BLaER1 treated with 17β-estradiol and CSF1 and Interleukin-3, amounts not matched to agents 10 nM and 100 nM (cell line): ENCODE measurements around the gene WDR86.

Source experiments
- H3K27ac ChIP-seq, 11 experiments: shearing (Covaris generic); formaldehyde crosslinking; 2 replicates each; pipeline ENCODE4 v1.8.1; 2022
- H3K27me3 ChIP-seq, 11 experiments: shearing (Covaris generic); formaldehyde crosslinking; 2 replicates each; pipeline ENCODE4 v1.8.1; 2022
- H3K36me3 ChIP-seq, 11 experiments: shearing (Covaris generic); formaldehyde crosslinking; 2 replicates each; pipeline ENCODE4 v1.8.1; 2022
- H3K4me1 ChIP-seq, 10 experiments: shearing (Covaris generic); formaldehyde crosslinking; 2 replicates each; pipeline ENCODE4 v1.8.1; 2022
- H3K4me2 ChIP-seq, 11 experiments: shearing (Covaris generic); formaldehyde crosslinking; 2 replicates each; pipeline ENCODE4 v1.8.1; 2022
- H3K4me3 ChIP-seq, 10 experiments: shearing (Covaris generic); formaldehyde crosslinking; 2 replicates each; pipeline ENCODE4 v1.8.1; 2022
- H3K9ac ChIP-seq, 11 experiments: shearing (Covaris generic); formaldehyde crosslinking; 2 replicates each; pipeline ENCODE4 v1.8.1; 2022
- H3K9me3 ChIP-seq, 11 experiments: shearing (Covaris generic); formaldehyde crosslinking; replicated peaks in 1 of 11; 2 replicates each; pipeline ENCODE4 v1.8.1; 2022
- H4K20me1 ChIP-seq, 11 experiments: shearing (Covaris generic); formaldehyde crosslinking; 2 replicates each; pipeline ENCODE4 v1.8.1; 2022
- Cebpa-rat ChIP-seq, 11 experiments: shearing (Covaris generic); IDR thresholded peaks; 2 replicates each; pipeline ENCODE4 v1.8.1; 2022

WDR86 gene

DNA sequence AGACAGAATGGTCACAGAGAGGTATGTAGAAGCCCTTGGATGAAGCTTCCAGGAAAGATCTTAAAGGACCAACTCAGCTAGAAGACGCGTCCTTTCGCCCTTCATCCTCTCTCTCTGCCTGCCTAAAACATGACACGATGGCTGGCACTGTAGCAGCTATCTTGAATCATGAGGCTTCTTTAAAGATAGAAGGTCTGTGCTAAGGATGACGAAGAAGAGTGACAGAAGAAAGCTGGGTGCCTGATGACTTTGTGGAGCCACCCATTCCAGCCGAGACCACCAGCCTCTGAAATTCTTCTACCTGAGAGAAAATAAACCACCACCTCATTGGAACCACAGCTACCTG is 25.5 kb downstream of the WDR86 start:
- H3K4me2 ChIP-seq: no peak overlapping the region
- no peak overlapping the region for H3K27ac ChIP-seq
- H4K20me1 ChIP-seq: peaks cover 0 to 63% (median 20%) of the 10 kb centered on the region in 11 experiments; a peak in 16 of 22 replicates
- H3K4me1 ChIP-seq: peaks cover 22 to 44% (median 37%) of the 10 kb centered on the region in 10 experiments
- no peak overlapping the region for H3K9ac ChIP-seq
- no peak for TF ChIP-seq Cebpa-rat (IDR thresholded peaks at IDR 0.05)
- peaks cover 46 to 57% (median 53%) of the 10 kb centered on the region in 11 experiments for H3K27me3 ChIP-seq
- no peak overlapping the region for H3K4me3 ChIP-seq
- no peaks in the 10 kb centered on the region for H3K9me3 ChIP-seq
- H3K36me3 ChIP-seq: peaks cover 0 to 6% (median 0%) of the 10 kb centered on the region in 11 experiments; a peak in 3 of 22 replicates

DNA sequence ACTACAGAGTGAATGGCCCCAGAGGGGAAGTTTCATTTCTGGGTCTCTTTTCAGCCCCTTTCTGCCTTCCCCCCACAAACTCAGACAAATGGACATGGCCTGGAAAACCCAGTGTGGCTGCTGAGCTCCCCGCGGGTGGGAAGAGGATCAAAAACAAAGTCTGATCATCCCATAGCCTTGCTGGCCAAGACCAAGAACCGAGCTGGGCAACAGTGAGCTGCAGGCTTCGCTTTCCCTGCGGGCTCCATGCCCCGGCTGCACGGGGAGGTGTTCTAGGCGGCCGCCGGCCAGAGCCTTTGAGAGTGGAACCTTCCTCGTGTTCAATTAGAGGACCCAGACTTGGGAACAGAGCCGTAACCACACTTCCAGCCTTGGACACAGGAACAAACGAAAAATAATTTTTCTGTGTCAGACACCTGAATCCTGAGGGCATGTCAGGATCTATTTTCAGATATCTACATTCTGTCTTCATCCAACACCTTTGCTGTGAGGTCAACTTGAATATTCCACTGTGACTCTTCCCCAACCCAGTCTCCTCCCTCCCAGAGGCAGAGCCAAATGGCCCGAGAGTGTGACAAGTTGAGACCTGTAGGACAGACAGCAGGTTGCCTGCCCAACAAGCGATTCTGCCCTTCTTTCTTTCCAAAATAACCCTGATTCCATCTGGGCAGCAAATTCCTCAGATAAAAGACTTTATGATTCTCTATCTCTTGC is 26.0 kb downstream of the WDR86 start:
- no peak overlapping the region for H3K27ac ChIP-seq
- TF ChIP-seq Cebpa-rat (IDR thresholded peaks at IDR 0.05): no peak
- peaks cover 0 to 10% (median 1%) of the 10 kb centered on the region in 11 experiments; a peak in 7 of 22 replicates for H3K36me3 ChIP-seq
- H3K27me3 ChIP-seq: peaks cover 46 to 57% (median 53%) of the 10 kb centered on the region in 11 experiments
- H3K4me3 ChIP-seq: no peak overlapping the region
- peaks cover 0 to 68% (median 21%) of the 10 kb centered on the region in 11 experiments; a peak in 16 of 22 replicates for H4K20me1 ChIP-seq
- no peaks in the 10 kb centered on the region for H3K9me3 ChIP-seq
- peaks cover 22 to 44% (median 37%) of the 10 kb centered on the region in 10 experiments for H3K4me1 ChIP-seq
- H3K9ac ChIP-seq: no peak overlapping the region
- no peak overlapping the region for H3K4me2 ChIP-seq

- no peak for TF ChIP-seq Cebpa-rat (IDR thresholded peaks at IDR 0.05)
- Histone ChIP-seq H3K4me1 (peaks cover 22 to 44% (median 37%) of the 10 kb centered on the region in 10 experiments), H3K27me3 (peaks cover 46 to 57% (median 53%) of the 10 kb centered on the region in 11 experiments), H3K4me3 (peak overlapping the region; percentile 49 to 69 (median 57)), H3K9me3 (no peaks in the 10 kb centered on the region), H4K20me1 (peaks cover 0 to 72% (median 22%) of the 10 kb centered on the region in 11 experiments; a peak in 16 of 22 replicates), H3K9ac (peak overlapping the region in 9 of 11 experiments; percentile 4 to 65 (median 55); a peak in 10 of 22 replicates), H3K36me3 (peaks cover 3 to 26% (median 14%) of the 10 kb centered on the region in 11 experiments; a peak in 15 of 22 replicates), H3K27ac (no peak overlapping the region), H3K4me2 (peak overlapping the region; percentile 85 to 100 (median 99))
Measured at GRCh38 chr7:151382079-151382885, 27.6 kb downstream of the WDR86 start.

GRCh38 chr7:151381348-151382078 is 28.3 kb downstream of the WDR86 start:
- no peak for TF ChIP-seq Cebpa-rat (IDR thresholded peaks at IDR 0.05)
- Histone ChIP-seq H3K27me3 (peaks cover 46 to 57% (median 53%) of the 10 kb centered on the region in 11 experiments), H3K9me3 (no peaks in the 10 kb centered on the region), H3K36me3 (peaks cover 11 to 33% (median 20%) of the 10 kb centered on the region in 11 experiments; a peak in 19 of 22 replicates), H3K4me3 (peak overlapping the region; percentile 49 to 69 (median 57)), H3K4me1 (peaks cover 22 to 43% (median 35%) of the 10 kb centered on the region in 10 experiments), H4K20me1 (peaks cover 0 to 74% (median 22%) of the 10 kb centered on the region in 11 experiments; a peak in 17 of 22 replicates), H3K4me2 (peak overlapping the region; percentile 85 to 100 (median 99)), H3K27ac (no peak overlapping the region), H3K9ac (peak overlapping the region; percentile 11 to 65 (median 53); a peak in 17 of 22 replicates)

DNA sequence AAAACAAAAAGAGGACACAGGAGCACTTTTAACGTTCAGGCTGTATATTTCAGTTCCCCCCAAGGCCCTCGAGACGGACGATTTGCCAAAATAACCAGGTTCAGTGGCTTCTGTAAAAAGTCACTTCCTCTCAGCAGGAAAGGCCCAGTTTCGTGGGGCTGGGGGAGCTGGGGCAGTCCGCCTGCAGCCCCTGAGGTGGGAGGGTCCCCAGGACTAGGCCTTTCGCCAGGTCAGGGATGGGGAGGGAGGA is 28.8 kb downstream of the WDR86 start:
- peaks cover 46 to 57% (median 53%) of the 10 kb centered on the region in 11 experiments for H3K27me3 ChIP-seq
- peaks cover 0 to 75% (median 22%) of the 10 kb centered on the region in 11 experiments; a peak in 17 of 22 replicates for H4K20me1 ChIP-seq
- peaks cover 22 to 38% (median 31%) of the 10 kb centered on the region in 10 experiments for H3K4me1 ChIP-seq
- H3K4me3 ChIP-seq: peak overlapping the region; percentile 49 to 69 (median 57); a peak in 19 of 20 replicates
- peaks cover 16 to 38% (median 25%) of the 10 kb centered on the region in 11 experiments; a peak in 20 of 22 replicates for H3K36me3 ChIP-seq
- peak overlapping the region; percentile 85 to 100 (median 99) for H3K4me2 ChIP-seq
- H3K9me3 ChIP-seq: no peaks in the 10 kb centered on the region
- no peak overlapping the region for H3K27ac ChIP-seq
- TF ChIP-seq Cebpa-rat (IDR thresholded peaks at IDR 0.05): no peak
- H3K9ac ChIP-seq: peak overlapping the region; percentile 11 to 65 (median 53); a peak in 15 of 22 replicates

DNA sequence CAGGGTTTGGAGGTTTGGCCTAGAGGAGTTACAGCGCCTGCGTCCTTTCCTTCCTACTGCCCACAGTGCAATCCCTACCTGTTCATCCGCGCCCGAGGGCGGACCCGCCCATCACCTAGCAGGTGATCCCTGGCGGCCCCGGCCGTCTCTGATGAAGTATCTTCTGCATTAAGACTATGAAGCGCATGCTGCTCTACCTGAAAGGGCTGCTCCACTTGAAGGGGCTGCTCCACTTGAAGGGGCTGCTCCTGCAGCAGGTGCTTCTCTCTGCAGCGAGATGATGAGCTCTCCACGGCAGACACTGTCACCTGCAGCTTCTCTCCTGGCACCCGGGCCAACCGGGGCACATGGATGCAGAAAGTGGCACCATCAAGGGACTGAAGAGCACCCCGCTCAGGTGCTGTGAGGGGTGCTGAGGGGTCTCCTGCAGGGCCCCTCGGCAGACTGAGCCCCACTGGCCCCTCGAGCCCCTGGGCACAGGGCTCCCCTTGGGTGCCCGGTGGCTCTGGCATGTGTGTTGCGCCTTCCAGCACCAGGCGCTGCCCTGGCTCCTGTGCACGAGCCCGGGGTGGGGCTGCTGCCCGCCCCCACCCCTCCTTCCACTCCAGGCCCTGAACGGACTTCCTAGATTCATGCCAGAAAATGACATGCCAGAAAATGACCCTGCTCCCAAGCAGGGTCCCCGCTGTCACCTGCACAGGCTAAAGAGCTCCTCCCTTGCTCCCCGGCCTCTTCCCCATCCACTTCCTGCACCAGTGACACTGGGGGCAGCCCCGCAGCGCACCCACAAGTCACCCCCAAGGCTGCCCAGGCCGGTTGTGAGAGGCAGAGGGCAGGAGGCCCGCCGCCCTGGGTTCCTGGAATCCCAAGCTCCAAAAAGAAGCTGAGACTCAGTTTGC is 29.4 kb downstream of the WDR86 start:
- Histone ChIP-seq H3K4me2 (peak overlapping the region; percentile 85 to 100 (median 99)), H3K36me3 (peaks cover 21 to 44% (median 31%) of the 10 kb centered on the region in 11 experiments; a peak in 21 of 22 replicates), H4K20me1 (peaks cover 0 to 74% (median 25%) of the 10 kb centered on the region in 11 experiments; a peak in 17 of 22 replicates), H3K4me1 (peaks cover 22 to 32% (median 27%) of the 10 kb centered on the region in 10 experiments), H3K9me3 (no peaks in the 10 kb centered on the region), H3K9ac (peak overlapping the region in 8 of 11 experiments; percentile 24 to 65 (median 49); a peak in 9 of 22 replicates), H3K27ac (no peak overlapping the region), H3K4me3 (peak overlapping the region in 9 of 10 experiments; percentile 49 to 69 (median 59); a peak in 13 of 20 replicates), H3K27me3 (peaks cover 46 to 57% (median 53%) of the 10 kb centered on the region in 11 experiments)
- no peak for TF ChIP-seq Cebpa-rat (IDR thresholded peaks at IDR 0.05)

DNA sequence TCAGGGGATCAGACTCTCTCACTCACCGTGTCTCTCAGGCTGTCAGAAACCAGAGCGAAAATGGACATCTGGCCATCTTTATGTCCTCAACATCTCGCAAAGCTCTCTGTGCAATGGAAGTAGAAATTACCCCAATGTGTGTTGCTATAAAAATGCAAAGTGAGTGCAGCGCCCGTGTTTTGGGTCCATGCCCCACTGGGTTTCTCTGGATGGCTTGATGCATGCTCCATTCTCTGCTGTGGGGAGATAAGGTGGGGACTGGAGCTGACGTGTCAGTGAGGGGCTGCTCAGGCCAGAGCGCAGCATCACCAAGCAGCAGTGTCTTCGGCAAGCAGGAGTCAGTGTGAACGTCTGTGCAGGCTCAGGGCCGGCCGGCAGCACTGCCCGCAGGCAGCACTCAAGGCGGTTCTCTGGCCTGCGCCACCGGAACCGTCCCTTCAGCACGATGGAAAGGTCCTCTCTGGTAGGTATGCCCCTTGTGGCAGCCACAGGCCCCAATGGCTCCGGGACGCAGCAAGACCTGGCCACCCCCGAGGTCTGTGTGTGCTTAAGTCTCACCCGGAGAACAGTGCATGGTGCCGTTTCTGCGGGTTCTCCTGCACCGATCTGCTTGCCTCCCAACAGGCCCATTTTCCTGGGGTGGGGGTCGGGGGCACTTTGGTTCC is 30.2 kb downstream of the WDR86 start:
- H3K36me3 ChIP-seq: peaks cover 22 to 46% (median 33%) of the 10 kb centered on the region in 11 experiments; a peak in 21 of 22 replicates
- H3K4me2 ChIP-seq: no peak overlapping the region
- no peak overlapping the region for H3K4me3 ChIP-seq
- H3K4me1 ChIP-seq: peaks cover 22 to 31% (median 27%) of the 10 kb centered on the region in 10 experiments
- H3K9me3 ChIP-seq: no peaks in the 10 kb centered on the region
- H3K27ac ChIP-seq: no peak overlapping the region
- no peak overlapping the region for H3K9ac ChIP-seq
- peaks cover 0 to 68% (median 25%) of the 10 kb centered on the region in 11 experiments; a peak in 17 of 22 replicates for H4K20me1 ChIP-seq
- TF ChIP-seq Cebpa-rat (IDR thresholded peaks at IDR 0.05): no peak
- H3K27me3 ChIP-seq: peaks cover 43 to 50% (median 47%) of the 10 kb centered on the region in 11 experiments
